Astrocyte (in vitro differentiated cells and primary cell): Measurements from ENCODE around the gene MACC1. TPM values are rescaled to one million over a fixed set of nuclear protein-coding genes. Genes with fewer than 3 reads are reported as not detected.
"Not testable (repeated sequence)": the region's sequence is repeated elsewhere in the genome, so short reads cannot be mapped to it uniquely, and the experiment has no call there.

Experiments
- DNase-seq: peaks from one replicate; pipeline ENCODE4 v3.0.0-alpha.2; 2010; ENCODE audit warnings: low read depth
- FAIRE-seq: peaks from 2 replicates; lab custom pipeline; 2011; peaks lifted over from hg19 to GRCh38; lab: Jason Lieb, UNC
- H2AFZ ChIP-seq: 2 replicates; pipeline ENCODE4 v1.6.0; 2012; ENCODE audit warnings: low read depth, low read length, inconsistent platforms
- H3K27ac ChIP-seq: 2 replicates; pipeline ENCODE4 v1.5.1; 2011; ENCODE audit warnings: low read depth, low read length, inconsistent platforms
- H3K27me3 ChIP-seq: 2 replicates; pipeline ENCODE4 v1.6.0; 2011; ENCODE audit warnings: low read length, inconsistent platforms; ENCODE audit not compliant: insufficient read depth
- H3K36me3 ChIP-seq: 2 replicates; pipeline ENCODE4 v1.5.1; 2011; ENCODE audit warnings: low read length, inconsistent platforms; ENCODE audit not compliant: insufficient read depth
- H3K4me1 ChIP-seq: 2 replicates; pipeline ENCODE4 v1.5.1; 2011; ENCODE audit warnings: low read length, inconsistent platforms; ENCODE audit not compliant: insufficient read depth
- H3K4me2 ChIP-seq: 2 replicates; pipeline ENCODE4 v1.6.0; 2012; ENCODE audit warnings: low read length, inconsistent platforms
- H3K4me3 ChIP-seq: 2 replicates; pipeline ENCODE4 v1.5.1; 2011; ENCODE audit warnings: low read depth, mild to moderate bottlenecking, low read length, inconsistent platforms; ENCODE audit not compliant: insufficient read depth
- H3K79me2 ChIP-seq: 2 replicates; pipeline ENCODE4 v1.6.0; 2012; ENCODE audit warnings: mild to moderate bottlenecking, low read length, inconsistent platforms; ENCODE audit not compliant: insufficient read depth
- H3K9ac ChIP-seq: 2 replicates; pipeline ENCODE4 v1.6.0; 2012; ENCODE audit warnings: mild to moderate bottlenecking, low read length, inconsistent platforms
- H3K9me3 ChIP-seq: 2 replicates; pipeline ENCODE4 v1.5.1; 2012; ENCODE audit warnings: low read depth, mild to moderate bottlenecking, low read length, inconsistent platforms; ENCODE audit not compliant: insufficient read depth
- H4K20me1 ChIP-seq: 2 replicates; pipeline ENCODE4 v1.6.0; 2012; ENCODE audit warnings: low read length, inconsistent platforms; ENCODE audit not compliant: insufficient read depth
- H3K27ac Mint-ChIP-seq: one replicate; pipeline ENCODE4 v1.8.0; 2021; ENCODE audit warnings: mild to moderate bottlenecking, mixed read lengths; ENCODE audit not compliant: unreplicated experiment
- H3K27me3 Mint-ChIP-seq: one replicate; pipeline ENCODE4 v1.8.0; 2021; ENCODE audit warnings: low read depth, mixed read lengths; ENCODE audit not compliant: unreplicated experiment
- H3K36me3 Mint-ChIP-seq: one replicate; pipeline ENCODE4 v1.8.0; 2021; ENCODE audit warnings: low read depth, mixed read lengths; ENCODE audit not compliant: unreplicated experiment
- H3K4me1 Mint-ChIP-seq: one replicate; pipeline ENCODE4 v1.8.0; 2021; ENCODE audit warnings: low read depth, mixed read lengths; ENCODE audit not compliant: unreplicated experiment
- H3K4me3 Mint-ChIP-seq: one replicate; pipeline ENCODE4 v1.8.0; 2021; ENCODE audit warnings: mild to moderate bottlenecking, moderate library complexity, mixed read lengths; ENCODE audit not compliant: unreplicated experiment
- H3K9me3 Mint-ChIP-seq: one replicate; pipeline ENCODE4 v1.8.0; 2021; ENCODE audit warnings: mild to moderate bottlenecking, mixed read lengths; ENCODE audit not compliant: unreplicated experiment
- EZH2 ChIP-seq: IDR thresholded peaks from 2 replicates; pipeline ENCODE4 v1.6.1; 2012; ENCODE audit warnings: mild to moderate bottlenecking, low read length, inconsistent platforms; ENCODE audit not compliant: insufficient read depth
- total RNA-seq: library from RNA; stranded (reverse); gene quantifications from 2 replicates; pipeline ENCODE4 v1.2.1, GENCODE V29; 2021
- TF ChIP-seq, protein P1 (sequence below): IDR thresholded peaks from 2 replicates; pipeline ENCODE4 v1.5.1; 2011; ENCODE audit warnings: low read depth, mild to moderate bottlenecking, inconsistent platforms, low read length, moderate library complexity; ENCODE audit not compliant: insufficient read depth

The MACC1 gene
- total RNA-seq, 1 donor from 2014 or later: 2.0 TPM

DNA sequence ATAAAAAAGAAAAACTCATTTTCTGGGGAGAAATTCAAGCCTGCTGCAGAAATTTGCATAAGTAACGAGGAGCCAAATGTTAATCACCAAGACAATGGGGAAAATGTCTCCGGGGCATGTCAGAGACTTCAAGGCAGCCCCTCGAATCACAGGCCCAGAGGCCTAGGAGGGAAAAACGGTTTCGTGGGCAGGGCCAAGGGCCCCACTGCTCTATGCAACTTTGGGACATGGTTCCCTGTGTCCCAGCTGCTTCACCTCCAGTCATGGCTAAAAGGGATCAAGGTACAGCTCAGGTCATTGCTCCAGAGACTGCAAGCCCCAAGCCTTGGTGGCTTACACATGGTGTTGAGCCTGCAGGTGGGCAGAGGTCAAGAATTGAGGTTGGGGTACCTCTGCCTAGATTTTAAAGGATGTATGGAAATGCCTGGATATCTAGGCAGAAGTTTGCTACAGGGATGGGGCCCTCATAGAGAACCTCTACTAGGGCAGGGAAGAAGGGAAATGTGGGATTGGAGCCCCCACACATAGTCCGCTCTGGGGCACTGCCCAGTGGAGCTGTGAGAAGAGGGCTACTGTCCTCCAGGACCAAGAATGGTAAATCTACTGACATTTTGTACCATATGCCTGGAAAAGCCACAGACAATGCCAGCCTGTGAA lies 8.4 kb downstream of the MACC1 start:
- peaks cover 1% of the 10 kb centered on the region for H3K27me3 Mint-ChIP-seq
- no peaks in the 10 kb centered on the region for H3K36me3 Mint-ChIP-seq
- H4K20me1 ChIP-seq: no peaks in the 10 kb centered on the region
- H3K4me1 ChIP-seq: no peaks in the 10 kb centered on the region
- no peak overlapping the region for H3K4me3 ChIP-seq
- no peak for TF ChIP-seq EZH2
- TF ChIP-seq, protein P1, sequence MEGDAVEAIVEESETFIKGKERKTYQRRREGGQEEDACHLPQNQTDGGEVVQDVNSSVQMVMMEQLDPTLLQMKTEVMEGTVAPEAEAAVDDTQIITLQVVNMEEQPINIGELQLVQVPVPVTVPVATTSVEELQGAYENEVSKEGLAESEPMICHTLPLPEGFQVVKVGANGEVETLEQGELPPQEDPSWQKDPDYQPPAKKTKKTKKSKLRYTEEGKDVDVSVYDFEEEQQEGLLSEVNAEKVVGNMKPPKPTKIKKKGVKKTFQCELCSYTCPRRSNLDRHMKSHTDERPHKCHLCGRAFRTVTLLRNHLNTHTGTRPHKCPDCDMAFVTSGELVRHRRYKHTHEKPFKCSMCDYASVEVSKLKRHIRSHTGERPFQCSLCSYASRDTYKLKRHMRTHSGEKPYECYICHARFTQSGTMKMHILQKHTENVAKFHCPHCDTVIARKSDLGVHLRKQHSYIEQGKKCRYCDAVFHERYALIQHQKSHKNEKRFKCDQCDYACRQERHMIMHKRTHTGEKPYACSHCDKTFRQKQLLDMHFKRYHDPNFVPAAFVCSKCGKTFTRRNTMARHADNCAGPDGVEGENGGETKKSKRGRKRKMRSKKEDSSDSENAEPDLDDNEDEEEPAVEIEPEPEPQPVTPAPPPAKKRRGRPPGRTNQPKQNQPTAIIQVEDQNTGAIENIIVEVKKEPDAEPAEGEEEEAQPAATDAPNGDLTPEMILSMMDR: no peak
- peaks cover 8% of the 10 kb centered on the region for H3K9me3 Mint-ChIP-seq
- no peaks in the 10 kb centered on the region for H3K27me3 ChIP-seq
- H3K36me3 ChIP-seq: no peaks in the 10 kb centered on the region
- no peak overlapping the region for H3K27ac Mint-ChIP-seq
- no peaks in the 10 kb centered on the region for H3K79me2 ChIP-seq
- H3K9ac ChIP-seq: no peak overlapping the region
- no peak overlapping the region for H3K27ac ChIP-seq
- FAIRE-seq (no peak), DNase-seq (no peak)
- no peak overlapping the region for H2AFZ ChIP-seq
- peaks cover 8% of the 10 kb centered on the region for H3K9me3 ChIP-seq
- H3K4me2 ChIP-seq: no peak overlapping the region
- H3K4me1 Mint-ChIP-seq: no peaks in the 10 kb centered on the region
- no peak overlapping the region for H3K4me3 Mint-ChIP-seq

GRCh38 chr7:20207811-20208210 lies 9.4 kb downstream of the MACC1 start:
- DNase-seq, H3K27me3 ChIP-seq, H3K4me1 Mint-ChIP-seq, H4K20me1 ChIP-seq, H2AFZ ChIP-seq, H3K9me3 ChIP-seq, H3K36me3 Mint-ChIP-seq, FAIRE-seq, H3K36me3 ChIP-seq, H3K9me3 Mint-ChIP-seq, H3K79me2 ChIP-seq, H3K4me3 ChIP-seq, H3K4me3 Mint-ChIP-seq, H3K27ac Mint-ChIP-seq, H3K9ac ChIP-seq, H3K4me1 ChIP-seq, H3K4me2 ChIP-seq, H3K27me3 Mint-ChIP-seq, H3K27ac ChIP-seq: not testable (repeated sequence)

DNA sequence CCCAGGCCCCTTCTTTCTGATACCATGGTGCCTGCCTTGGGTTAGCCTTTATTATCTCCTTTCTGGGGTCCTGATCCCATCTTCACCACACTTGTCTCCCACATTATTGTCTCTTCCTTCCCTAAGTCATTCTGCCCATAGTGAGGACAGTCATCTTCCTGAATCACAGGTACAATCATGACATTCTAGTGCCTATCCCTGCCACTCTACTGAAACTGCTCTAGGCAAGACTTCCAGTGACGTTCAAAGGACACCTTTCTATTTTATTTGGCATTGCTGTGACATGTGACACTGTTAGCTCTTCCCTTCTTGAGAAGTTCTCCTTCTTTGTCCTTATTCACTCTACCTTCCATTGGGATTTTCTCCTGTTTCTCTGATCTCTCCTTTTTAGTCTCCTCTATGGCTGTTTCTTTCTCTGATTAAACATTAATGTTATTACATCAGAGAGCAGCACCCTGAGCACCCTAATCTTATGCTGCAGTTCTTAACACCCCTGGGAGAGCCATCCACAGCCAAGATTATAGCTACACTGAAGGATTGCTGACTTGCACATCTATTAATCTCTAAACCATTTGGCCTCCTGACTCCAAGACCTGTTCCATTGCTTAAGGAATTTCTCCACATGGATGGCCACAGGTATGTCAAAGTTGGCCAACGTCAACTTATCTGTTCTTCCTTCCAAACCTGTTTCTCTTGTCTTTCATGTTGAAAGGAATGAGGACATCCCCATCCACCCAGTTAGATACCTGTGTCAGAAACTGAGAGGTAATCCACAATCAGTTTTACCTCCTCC lies 10.9 kb downstream of the MACC1 start:
- DNase-seq: no peak
- Histone ChIP-seq H3K27me3 (no peaks in the 10 kb centered on the region), H3K4me2 (no peak overlapping the region), H3K79me2 (no peaks in the 10 kb centered on the region), H3K9me3 (peaks cover 8% of the 10 kb centered on the region), H3K36me3 (no peaks in the 10 kb centered on the region), H3K4me1 (no peaks in the 10 kb centered on the region), H4K20me1 (no peaks in the 10 kb centered on the region), H3K4me3 (no peak overlapping the region), H3K27ac (no peak overlapping the region), H2AFZ (no peak overlapping the region), H3K9ac (no peak overlapping the region)
- Mint-ChIP-seq H3K27me3 (no peaks in the 10 kb centered on the region), H3K4me3 (no peak overlapping the region), H3K4me1 (peaks cover 5% of the 10 kb centered on the region), H3K9me3 (peaks cover 8% of the 10 kb centered on the region), H3K36me3 (no peaks in the 10 kb centered on the region), H3K27ac (no peak overlapping the region)
- TF ChIP-seq EZH2: no peak
- TF ChIP-seq, protein P1: no peak
- FAIRE-seq: no peak
